ENCODE results near the gene FOCAD. TPM values are rescaled to one million over a fixed set of nuclear protein-coding genes. Genes with fewer than 3 reads are reported as not detected.

Gene FOCAD
- total and polyA plus RNA-seq, 10 of the 15 experiments (the other 5 are each of a cell fraction or from before 2014, with no cell fraction given) = 13.7 to 93.0 (median 41.8) TPM

GRCh38 chr9:20729523-20729922 is 45.5 kb downstream of the FOCAD start:
- CTCF ChIA-PET = interaction anchor here (0.9 to 1.5 kb wide), 3 partner anchors 14 to 21 kb away, joined by 3 to 4 read pairs (median 3); no protein-coding TSS in a partner anchor
- H3K4me1 ChIP-seq (ENCODE audit: control insufficient read depth, insufficient read depth, low read length) = no peaks in the 10 kb centered on the region
- no peaks in the 10 kb centered on the region for H3K27me3 ChIP-seq (replicated peaks in 1 of 2; ENCODE audit: control insufficient read depth in 2 of 2, insufficient read depth in 2 of 2, low read length in 1 of 2)
- BruUV-seq (replicated peaks) = no TSS peak
- no peak for ATAC-seq
- in situ Hi-C loops (cut with MboI) (no loop called here), intact Hi-C loops (cut with micrococcal nuclease; ENCODE audit: unreplicated experiment) (no loop called here)
- no peak for TF ChIP-seq IRF5 (IDR thresholded peaks at IDR 0.05; ENCODE audit: borderline replicate concordance)
- TF ChIP-seq HDAC2 (IDR thresholded peaks at IDR 0.05) = no peak
- TF ChIP-seq KLF5 (IDR thresholded peaks at IDR 0.05; ENCODE audit: partially characterized antibody) = no peak
- no peak for TF ChIP-seq TCF3 (IDR thresholded peaks at IDR 0.05; ENCODE audit: borderline replicate concordance, insufficient read depth, low read depth, low read length)
- no peak for TF ChIP-seq CEBPZ (IDR thresholded peaks at IDR 0.05; ENCODE audit: low read depth, low read length)
- H3K4me2 ChIP-seq (ENCODE audit: control insufficient read depth, insufficient read depth) = no peak overlapping the region
- H3K36me3 ChIP-seq (ENCODE audit: control insufficient read depth in 2 of 2, insufficient read depth in 2 of 2, low read length in 1 of 2) = peaks cover 0 to 3% of the 10 kb centered on the region in 2 experiments; a peak in 1 of 4 replicates
- RAD21 ChIA-PET (ENCODE audit: unreplicated experiment) = interaction anchor here (0.9 kb wide), 1 partner anchor 9 kb away, joined by 3 read pairs; no protein-coding TSS in a partner anchor
- no peak overlapping the region for H2AFZ ChIP-seq (ENCODE audit: control insufficient read depth, low read depth, low read length)
- no peaks in the 10 kb centered on the region for H4K20me1 ChIP-seq (ENCODE audit: control insufficient read depth, insufficient read depth)
- SMC1A ChIA-PET (ENCODE audit: uncharacterized antibody, unreplicated experiment) = interaction anchor here (1.0 to 1.1 kb wide), 3 partner anchors 12 to 103 kb away, joined by 3 to 5 read pairs (median 4); no protein-coding TSS in a partner anchor
- H3K9me3 ChIP-seq (replicated peaks; ENCODE audit: control insufficient read depth, insufficient read depth, low read length) = no peaks in the 10 kb centered on the region
- no peaks in the 10 kb centered on the region; the same call in 1 of the 2 replicates for H3K79me2 ChIP-seq (ENCODE audit: control insufficient read depth, insufficient read depth, low read length)
- POLR2A ChIA-PET = no interaction called here
- no peak for FAIRE-seq
- no peak overlapping the region for H3K4me3 ChIP-seq
- no peak overlapping the region for H3K27ac ChIP-seq (ENCODE audit: control insufficient read depth, insufficient read depth)
- no peak overlapping the region for H3K9ac ChIP-seq (ENCODE audit: control insufficient read depth, insufficient read depth, low read length)
- no peak for DNase-seq (ENCODE audit: low read depth, low spot score)
